Putamen (tissue), 1 donor: Measurements from ENCODE around the gene CDH15.
"Not testable (repeated sequence)": the region's sequence is repeated elsewhere in the genome, so short reads cannot be mapped to it uniquely, and the experiment has no call there.

Experiments used
- DNase-seq: peaks from one replicate; pipeline ENCODE4 v3.0.0-alpha.2; 2016; ENCODE audit warnings: low spot score

Gene CDH15

DNA sequence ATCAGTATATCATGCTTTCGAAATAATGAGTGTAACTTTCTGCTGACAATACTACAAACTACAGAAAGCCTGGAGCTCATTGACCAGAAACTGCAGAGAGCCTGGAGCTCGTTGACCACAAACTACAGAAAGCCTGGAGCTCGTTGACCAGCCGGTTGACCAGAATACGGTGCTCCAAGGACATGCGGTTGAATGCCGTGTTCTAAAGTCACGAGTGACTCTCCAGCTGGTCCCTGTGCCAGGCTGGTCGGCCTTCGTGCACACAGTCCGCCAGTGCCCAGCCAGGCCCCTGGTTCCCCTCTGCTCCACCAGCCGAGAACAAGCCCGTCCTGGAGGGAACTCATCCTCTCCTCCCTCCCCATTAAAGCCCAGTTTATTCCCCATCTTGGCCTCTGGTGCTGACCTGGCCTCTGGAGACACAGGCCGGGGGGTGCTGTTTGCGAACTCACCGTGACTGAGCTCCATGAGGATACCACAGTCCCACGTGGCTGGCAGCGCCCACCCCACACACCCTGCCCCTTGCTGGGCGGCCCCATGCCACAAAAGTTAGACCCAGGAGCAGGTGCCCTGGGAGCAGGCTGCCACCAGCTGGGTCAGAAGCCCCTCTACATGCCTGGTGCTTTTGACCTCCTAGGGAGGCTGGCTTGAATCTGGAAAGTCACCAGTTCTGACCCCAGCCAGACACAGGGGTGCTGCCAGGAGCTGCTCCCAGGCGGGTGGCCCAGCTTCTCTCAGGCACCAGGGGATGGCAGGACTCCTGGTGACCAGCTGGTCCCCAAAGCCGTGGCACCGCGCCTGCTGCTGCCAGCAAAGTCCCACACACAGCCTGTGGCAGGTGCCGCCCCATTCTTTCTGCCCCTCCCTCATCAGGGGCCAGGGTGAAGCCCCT lies 15.5 kb upstream of the CDH15 start:
- no peak for DNase-seq

DNA sequence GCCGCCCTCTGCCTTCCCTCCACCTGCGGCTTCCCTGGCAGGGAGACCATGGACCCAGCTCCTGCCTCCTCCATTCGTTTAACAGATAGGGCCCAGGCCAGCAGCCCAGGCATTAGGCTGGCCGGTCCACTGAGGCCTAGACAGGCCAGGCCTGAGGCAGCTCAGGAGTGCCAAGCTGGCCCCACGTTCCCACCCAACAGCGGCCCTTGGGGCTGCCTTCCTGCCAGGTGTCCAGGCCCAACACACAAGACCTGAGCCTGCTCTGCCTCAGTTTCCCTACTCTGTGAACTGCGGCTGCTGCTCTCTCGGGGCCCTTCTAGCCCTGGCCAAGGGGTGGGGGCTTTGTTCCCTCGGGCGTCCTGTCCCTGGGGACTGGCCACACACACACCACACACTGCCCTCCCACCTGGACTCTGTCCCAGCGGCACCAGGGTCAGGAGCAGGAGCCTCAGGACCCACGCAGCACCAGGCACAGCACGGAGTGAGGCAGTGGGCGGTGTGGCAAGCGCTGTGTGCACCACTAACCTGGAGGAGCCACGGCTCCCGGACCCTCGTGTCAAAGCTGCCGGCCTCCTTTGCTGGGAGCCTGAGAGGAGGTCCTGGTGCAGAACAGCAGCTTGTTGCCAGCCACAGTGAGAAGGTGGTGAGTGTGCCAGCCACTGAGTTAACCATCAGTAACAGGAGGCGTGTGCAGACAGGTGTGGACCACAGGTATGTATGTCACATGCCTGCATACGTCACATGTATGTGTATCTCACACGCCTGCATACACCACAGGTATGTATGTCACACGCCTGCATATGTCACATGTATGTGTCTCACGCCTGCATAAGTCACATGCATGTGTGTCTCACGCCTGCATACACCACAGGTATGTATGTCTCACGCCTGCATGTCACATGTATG lies 14.6 kb upstream of the CDH15 start:
- no peak for DNase-seq

DNA sequence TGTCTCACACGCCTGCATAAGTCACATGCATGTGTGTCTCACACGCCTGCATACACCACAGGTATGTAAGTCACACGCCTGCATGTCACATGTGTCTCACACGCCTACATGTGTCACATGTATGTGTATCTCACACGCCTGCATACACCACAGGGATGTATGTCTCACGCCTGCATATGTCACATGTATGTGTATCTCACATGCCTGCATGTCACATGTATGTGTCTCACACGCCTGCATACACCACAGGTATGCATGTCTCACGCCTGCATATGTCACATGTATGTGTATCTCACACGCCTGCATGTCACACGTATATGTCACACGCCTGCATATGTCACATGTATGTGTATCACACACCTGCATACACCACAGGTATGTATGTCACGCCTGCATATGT lies 13.8 kb upstream of the CDH15 start:
- no peak for DNase-seq

DNA sequence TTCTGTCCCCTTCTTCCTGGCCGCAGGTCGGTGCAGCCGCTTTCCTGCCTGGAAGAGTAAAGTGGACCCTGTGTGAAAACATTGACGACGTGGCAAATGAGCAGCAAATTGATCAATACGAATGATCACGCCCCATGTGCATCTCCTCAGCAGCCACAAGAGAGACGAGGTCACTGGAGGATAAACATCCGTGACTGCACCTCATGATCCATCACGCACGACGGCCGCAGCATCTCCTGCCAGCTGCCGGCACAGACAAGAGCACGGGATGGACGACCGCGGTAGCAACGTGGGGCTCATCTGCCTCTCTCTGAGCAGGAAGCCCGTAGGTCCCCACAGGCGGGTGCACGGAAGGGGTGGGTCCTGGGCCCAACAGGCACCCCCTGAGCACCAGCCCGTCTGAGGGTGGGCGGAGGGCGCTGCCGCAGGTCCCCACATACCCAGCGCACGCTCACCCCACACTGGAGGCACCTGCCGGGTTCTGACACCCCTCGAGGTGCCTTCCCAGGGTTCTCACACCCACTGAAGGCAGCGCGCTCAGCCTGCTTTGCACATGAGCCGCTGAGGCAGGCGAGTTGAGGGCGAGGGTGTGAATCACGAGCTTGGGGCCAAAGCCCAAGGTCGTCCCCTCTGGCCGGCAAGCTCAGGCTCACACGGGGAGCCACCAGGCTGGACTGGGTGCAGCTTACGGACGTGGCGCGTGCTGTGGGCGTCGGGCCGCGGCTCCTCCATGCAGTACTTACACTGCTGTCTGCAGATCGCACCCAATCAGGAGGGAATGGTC lies 12.3 kb upstream of the CDH15 start:
- DNase-seq, result no peak

DNA sequence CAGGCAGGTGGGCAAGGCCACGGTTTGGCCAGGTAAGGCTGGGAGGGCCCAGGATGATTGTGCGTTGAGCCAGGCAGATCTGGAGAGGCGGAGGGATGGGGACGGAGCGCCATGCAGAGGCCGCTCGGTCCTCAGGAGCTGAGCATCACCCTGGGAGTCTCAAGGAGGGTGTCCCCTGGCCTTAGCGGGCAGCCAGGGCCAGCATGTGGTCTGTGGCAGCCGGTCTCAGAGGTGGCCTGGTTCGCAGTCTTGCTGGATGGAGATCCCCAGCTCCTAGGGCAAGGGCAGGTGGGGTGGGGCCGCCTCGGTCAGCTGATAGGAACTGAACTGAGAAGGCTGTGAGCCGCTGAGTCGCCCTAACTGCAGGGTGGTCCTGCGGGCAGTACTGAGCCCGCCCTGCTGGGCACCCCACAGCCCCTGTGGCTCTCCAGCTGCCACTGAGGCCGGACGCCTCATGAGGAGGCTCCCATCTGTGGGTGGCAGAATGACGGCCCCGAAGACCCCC lies 11.6 kb upstream of the CDH15 start:
- no peak for DNase-seq

DNA sequence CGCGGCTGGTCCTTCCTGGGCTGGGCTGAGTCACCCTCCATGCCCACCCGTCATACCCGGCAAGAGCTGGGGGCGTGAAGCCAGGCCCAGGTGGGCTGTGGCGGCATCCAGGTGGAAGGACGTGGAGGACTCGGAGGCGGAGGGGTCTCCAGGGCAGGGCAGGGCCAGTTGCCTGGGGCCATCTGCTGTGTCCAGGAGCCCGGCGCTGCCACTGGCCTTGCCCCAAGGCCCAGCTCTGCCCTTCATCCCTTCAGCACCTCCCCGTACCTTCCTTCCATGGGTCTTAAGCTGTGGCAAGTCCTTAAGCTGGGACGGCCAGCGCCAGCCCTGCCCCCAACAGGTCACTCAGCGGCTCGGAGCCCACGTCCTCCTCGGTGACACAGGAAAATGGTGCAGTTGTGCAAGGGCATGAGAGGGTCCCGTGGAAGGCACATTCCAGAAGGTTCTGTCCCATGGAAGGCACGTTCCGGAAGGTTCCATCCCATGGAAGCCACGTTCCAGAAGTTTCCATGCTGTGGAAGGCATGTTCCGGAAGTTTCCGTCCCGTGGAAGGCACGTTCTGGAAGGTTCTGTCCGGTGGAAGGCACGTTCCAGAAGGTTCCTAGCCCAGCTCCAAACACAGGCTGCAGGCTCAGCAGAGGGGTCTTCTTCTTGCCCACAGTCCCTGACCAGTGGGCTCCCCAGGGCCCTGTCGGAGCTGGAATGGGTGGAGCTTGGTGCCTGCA lies 10.4 kb upstream of the CDH15 start:
- DNase-seq, result no peak

DNA sequence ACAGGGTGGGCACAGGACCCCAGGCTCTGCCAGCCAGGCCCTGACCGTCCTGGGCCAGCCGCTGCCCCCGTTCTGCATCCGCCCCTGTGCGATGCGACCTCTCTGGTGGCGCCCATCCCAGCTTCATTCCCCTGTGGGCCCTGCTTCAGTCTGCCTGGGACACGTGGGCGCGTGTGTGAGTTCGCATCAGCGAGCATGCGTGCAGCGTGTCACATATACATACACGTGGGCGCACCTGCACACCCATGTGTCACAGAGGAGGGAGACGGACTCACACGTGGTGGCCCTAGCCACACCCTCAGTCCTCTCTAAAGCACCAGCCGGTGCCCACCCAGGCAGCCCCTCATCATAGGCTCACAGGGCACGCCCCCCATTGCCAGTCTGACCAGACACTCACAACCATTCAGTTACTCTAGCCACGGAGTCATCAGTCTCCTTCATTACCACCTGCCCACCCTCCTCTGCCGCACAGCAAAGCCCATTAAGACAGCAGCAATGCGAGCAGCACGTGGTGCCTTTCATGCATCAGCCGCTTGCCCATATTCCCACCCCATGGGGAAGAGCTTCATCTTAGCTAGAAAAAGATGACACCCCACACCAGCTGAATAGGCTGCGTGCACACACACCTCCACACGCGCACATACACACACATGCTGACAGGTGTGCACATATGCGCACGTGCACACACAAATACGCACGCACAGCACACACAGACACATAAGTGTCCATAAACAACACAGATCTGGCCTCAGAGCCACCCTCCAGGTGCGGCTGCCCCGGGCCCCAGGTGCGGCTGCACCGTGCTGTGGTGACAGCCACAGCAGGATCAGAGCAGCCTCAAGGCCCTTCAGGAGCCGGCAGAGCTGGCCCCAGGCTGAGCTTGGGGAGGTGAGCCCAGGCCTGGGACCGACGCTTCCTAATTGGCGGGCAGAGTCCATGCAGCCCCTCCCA lies 9.5 kb upstream of the CDH15 start:
- no peak for DNase-seq

DNA sequence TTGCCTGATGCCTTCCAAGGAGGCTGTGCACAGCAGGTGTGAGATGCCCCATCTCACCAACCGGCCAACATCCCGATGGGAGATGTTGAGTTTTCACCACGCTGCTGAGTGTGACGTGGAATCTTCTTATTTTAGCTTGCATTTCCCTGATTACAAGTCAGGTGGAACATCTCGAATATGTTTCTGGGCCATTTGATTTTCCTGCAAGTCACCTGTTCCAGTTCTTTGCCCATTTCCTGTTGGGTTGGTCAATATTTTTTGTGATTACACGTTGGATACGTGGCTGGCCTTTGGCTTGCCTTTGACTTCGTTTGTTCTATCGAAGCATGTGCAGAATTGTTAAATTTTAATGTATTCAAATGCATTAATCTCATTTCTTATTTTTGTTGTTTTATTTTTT lies 8.3 kb upstream of the CDH15 start:
- DNase-seq, result no peak

DNA sequence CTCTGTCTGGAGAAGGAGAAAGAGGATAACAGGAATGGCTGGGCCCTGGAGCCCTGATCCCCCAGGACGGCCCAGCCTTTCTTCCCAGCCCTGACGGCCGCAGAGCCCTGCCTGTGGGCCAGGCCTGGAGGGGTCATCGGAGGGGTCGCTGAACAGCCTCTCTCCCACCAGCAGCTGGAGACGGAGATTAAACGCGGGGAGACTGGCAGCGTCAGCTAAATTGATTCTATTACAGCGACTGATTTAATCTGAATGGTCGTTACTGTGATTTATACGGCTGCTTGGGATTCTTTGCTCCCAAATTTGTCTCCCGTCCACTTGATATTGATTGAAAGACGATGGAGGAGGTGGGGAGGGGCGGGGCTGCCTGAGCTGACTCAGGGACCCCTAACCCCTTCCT lies 7.1 kb upstream of the CDH15 start:
- DNase-seq, result no peak

DNA sequence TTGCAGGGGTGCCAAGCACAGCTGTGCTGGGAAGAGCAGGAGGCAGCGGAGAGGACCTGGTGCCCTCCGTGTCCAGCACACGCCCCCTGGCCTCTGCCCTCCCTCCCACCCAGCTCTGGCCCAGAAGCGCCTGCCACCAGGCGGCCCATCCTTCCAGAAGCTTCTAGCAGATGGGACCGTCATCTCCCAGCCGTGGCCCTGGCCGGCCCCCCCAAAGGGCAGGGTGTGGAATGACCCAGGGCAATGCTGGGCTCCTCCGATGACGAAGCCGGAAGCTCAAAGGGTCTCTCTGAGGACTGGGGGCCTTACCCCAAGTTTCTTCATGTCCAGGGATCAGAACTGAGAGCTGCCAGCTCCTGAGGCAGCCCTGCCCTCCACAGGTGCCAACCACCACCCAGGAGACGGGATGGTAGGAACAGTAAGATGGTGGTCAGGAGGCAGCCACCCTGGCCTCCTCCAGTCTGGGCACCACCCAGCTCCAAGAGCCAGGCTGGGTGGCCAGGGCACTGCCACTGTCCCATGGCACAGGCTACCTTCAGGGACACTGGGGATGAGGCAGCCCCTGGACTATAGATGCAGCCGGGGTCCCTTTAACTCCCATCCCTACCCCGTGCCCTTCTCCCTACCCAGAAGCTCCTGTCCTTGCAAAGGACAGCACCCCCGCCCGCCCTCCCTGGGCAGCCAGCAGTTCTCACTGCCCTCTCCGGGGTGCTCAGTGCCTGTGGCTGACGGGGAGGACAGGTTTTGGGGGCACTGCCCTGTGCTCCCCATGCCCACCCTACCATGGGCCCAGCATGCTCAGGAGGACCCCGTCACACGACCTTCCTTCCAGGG lies 6.5 kb upstream of the CDH15 start:
- no peak for DNase-seq

DNA sequence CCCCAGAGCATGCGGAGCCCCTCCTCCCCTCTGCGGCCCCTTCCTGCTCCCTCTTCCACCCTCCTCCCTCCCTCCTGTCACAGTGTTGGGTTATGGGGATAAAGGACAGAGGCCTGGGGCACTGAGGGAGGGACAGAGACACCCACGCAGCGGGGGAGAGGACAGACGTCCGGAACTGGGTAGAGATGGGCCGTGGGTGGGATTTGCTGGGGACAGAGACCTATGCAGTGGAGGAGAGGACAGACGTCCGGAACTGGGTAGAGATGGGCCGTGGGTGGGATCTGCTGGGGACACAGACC lies 5.9 kb upstream of the CDH15 start:
- DNase-seq, result not testable (repeated sequence)

DNA sequence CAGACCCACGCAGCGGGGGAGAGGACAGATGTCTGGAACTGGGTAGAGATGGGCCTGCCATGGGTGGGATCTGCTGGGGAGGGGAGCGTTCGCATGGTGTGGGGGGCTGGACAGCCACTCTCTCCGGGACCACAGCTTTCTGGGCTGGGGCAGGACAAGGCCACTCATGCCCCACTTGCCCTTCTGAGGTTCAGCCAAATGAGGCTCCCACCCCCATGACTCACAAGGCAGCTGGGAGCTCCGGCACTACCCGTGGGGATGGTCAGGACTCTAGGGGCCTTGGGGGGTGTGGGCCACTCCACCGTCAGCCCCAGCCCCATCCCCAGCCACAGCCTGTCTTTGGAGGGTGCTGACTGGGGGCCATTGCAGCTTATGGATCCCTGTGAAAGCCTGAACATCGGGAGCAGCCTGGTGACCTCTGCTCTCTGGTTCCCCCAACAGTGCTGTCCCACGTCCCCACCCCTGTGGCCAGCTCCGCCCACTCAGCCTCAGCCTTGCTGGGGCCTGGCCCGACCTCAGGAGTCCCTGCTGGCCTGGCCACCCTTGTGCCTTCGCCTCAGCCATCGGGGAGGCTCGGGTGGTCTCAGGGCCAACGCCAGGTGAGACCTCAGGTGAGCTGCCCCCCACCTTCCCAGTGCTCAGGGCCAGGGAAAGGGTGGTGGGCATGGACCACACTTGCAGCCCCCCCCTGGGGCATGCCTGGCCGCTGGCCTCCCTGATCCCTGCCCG lies 4.7 kb upstream of the CDH15 start:
- DNase-seq, result no peak

DNA sequence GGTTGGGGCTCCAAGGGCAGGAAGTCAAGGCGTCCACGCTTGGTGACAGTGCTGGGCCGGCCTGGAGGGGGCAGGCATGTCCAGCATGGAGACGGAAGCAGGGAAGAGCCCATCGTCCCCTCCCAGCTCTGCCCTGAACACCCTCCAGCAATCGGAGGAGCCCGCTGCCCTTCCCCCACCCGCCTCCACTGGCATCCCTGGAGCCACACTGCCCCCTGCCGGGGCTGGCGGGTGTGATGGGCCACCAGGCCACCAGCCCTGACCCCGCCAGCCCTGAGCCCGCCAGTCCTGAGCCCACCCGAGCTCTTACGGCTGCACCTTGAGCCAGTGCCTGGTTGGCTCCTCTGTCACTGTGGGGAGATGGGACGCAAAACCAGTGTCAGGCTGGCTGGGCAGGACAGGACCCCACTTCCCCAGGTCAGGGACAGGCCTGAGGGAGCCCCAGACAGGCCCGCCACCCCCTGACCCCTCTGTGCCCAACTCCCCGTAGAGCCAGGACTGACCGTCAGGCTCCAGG lies 4.1 kb upstream of the CDH15 start:
- peak; percentile 49 for DNase-seq

DNA sequence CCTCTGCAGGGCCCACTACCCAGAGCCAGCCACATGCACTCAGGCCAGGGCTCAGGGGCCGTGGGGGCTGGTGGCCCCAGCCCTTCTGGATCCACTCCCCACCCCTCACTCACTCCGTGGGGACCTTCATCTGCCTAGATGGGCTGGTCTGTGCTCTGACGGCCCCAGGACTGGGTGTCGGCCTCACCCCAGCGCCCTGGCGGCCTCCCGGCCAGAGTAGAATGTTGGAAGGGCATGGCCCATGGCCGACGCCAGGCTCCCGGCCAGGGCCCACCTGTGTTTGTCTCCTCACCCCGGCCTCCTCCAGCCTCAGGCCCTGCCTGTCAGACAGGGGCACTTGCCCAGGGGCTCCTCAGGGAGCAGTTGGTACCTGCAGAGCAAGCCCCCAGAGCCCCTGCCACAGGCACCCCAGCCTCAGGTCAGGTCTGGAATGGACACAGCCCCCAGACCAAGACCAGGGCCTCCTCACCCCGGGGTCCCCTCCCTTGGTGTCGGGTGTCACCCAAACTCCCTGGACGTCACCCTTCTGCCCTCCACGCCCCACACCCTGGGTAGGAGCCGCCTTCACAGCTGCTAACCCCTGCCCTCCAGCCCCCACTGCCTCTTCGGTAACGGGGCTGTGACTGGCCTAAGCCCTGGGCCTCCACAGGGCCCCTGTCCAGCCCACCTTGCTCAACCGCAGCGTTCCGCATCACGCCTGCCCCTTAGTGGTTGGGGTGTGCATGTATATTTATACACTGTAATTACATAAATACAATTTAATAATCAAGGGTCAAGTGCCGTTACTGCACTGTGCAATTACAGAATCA lies 3.0 kb upstream of the CDH15 start:
- no peak for DNase-seq

DNA sequence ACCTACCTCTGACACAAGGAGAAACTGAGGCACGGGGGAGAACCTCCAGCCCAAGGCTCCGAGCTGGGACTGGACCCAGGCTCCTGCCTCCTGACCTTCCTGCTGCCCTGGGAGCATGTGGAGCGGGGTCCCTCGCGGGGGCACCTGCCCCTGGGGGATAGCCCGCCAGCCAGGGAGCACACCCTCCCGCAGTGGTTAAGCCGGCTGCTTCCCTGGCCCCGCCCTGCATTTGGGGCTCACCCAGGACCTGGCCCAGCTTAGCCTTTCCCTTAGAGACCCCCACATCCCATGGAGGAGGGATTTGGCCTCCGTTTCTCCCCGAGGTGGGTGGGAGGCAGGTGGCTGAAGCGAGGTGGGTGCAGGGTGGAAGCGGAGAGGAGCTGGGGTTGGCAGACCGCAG lies 1.8 kb upstream of the CDH15 start:
- no peak for DNase-seq

DNA sequence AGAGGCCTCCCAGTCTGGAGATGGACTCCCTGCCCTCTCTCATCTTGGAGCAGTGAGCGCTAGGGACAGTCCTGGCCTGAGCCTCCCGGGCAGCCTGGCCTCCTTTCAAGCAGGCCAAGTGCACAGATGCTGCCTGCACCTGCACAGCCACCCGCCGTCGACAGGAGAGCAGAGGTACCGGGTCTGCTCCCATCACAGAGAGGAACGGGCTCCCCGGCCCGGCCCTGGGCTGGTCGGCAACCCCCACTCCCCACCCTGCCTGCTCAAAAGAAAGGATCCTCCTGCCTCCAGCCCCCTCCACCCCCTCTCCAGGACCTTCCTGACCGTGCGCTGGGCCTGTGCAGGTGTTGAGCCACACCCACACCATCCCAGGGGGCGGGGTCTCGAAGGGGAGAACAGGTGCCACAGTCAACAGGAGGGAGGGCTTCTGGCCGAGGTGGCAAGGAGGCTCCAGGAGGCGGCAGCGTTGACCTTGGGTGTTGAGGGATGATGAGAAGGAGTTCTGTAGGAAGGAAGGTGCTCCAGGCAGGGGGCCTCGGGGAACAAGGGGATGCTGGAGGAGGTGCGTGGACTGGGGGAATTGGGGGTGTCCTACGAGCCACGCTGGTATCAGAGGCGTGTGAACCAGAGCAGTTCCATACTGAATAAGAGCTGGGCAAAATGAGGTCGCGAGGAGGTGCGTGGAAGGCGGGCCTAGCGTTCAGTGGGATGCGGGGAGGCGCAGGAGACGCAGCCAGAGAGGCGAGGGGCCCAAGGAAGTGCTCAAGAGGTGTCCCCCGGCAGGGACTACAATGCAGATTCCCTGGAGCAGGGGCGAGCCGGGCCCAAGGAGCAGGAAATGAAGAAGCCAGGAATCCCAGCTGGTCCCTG lies 967 bp upstream of the CDH15 start:
- DNase-seq, result no peak

DNA sequence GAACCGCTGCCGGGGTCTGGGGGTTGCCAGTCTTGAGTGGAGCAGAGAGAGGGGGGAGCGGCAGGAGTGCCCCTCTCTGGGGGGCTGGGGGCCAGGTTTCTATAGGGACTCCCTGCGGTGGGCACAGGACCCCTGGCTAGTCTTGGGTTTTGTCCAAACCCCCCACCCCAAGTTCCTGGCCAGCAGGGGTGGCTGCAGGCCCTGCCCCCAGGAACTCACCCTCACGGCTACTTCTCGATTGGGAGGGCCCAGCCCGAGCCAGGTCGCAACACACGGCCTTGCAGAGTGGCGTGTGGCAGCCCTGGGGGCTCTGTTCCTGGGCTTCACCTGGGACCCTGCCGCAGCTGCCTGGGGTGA lies 601 bp downstream of the CDH15 start:
- DNase-seq, result no peak
